ENCODE measurements around the gene SPATA13.

Gene SPATA13

GRCh38 chr13:24267801-24268200 is 107.3 kb downstream of the SPATA13 start:
- no peaks in the 10 kb centered on the region for H3K9me3 ChIP-seq (ENCODE audit: low read length)
- peaks cover 31% of the 10 kb centered on the region for H3K4me1 ChIP-seq (ENCODE audit: insufficient read depth, low read length)
- H3K36me3 ChIP-seq (ENCODE audit: insufficient read depth, low read length): no peaks in the 10 kb centered on the region
- H3K27ac ChIP-seq (ENCODE audit: low read depth, low read length): peak overlapping the region; percentile 24
- H3K27me3 ChIP-seq (ENCODE audit: control insufficient read depth in 1 of 2, insufficient read depth in 2 of 2, low read length in 2 of 2): no peaks in the 10 kb centered on the region
- H3K4me3 ChIP-seq (ENCODE audit: low read depth in 1 of 2, low read length in 2 of 2): peak overlapping the region in 1 of 2 donors; percentile 20
- no peak overlapping the region for H3K9ac ChIP-seq (ENCODE audit: low read length)

DNA sequence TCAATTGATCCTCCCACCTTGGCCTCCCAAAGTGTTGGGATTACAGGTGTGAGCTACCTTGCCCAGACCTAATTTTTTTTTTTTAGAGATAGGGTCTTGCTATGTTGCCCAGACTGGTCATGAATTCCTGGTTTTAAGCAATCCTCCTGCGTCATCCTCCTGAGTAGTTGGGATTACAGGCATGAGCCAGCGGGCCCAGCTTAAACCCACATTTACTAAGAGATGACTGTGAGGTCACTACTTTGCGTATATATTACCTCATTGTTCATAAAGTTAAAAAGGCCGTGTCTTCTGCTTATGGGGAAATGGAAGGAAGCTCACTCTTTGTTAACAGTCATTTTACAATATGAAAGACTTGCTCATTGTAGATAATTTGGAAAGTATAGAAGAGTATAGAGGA is 109.3 kb downstream of the SPATA13 start:
- H3K9ac ChIP-seq (ENCODE audit: low read length): no peak overlapping the region
- no peaks in the 10 kb centered on the region for H3K27me3 ChIP-seq (ENCODE audit: control insufficient read depth in 1 of 2, insufficient read depth in 2 of 2, low read length in 2 of 2)
- H3K4me3 ChIP-seq (ENCODE audit: low read depth in 1 of 2, low read length in 2 of 2): no peak overlapping the region
- no peaks in the 10 kb centered on the region for H3K36me3 ChIP-seq (ENCODE audit: insufficient read depth, low read length)
- peaks cover 42% of the 10 kb centered on the region for H3K4me1 ChIP-seq (ENCODE audit: insufficient read depth, low read length)
- peak overlapping the region; percentile 41 for H3K27ac ChIP-seq (ENCODE audit: low read depth, low read length)
- H3K9me3 ChIP-seq (ENCODE audit: low read length): no peaks in the 10 kb centered on the region

- Histone ChIP-seq H3K27ac (ENCODE audit: low read depth, low read length) (peak overlapping the region; percentile 41), H3K4me1 (ENCODE audit: insufficient read depth, low read length) (peaks cover 46% of the 10 kb centered on the region), H3K36me3 (ENCODE audit: insufficient read depth, low read length) (no peaks in the 10 kb centered on the region), H3K9ac (ENCODE audit: low read length) (peak overlapping the region; percentile 39), H3K9me3 (ENCODE audit: low read length) (no peaks in the 10 kb centered on the region), H3K4me3 (ENCODE audit: low read depth in 1 of 2, low read length in 2 of 2) (peak overlapping the region; percentile 7 to 64), H3K27me3 (ENCODE audit: control insufficient read depth in 1 of 2, insufficient read depth in 2 of 2, low read length in 2 of 2) (no peaks in the 10 kb centered on the region)
These were observed 110.2 kb downstream of the SPATA13 start for GRCh38 chr13:24270639-24271141.

DNA sequence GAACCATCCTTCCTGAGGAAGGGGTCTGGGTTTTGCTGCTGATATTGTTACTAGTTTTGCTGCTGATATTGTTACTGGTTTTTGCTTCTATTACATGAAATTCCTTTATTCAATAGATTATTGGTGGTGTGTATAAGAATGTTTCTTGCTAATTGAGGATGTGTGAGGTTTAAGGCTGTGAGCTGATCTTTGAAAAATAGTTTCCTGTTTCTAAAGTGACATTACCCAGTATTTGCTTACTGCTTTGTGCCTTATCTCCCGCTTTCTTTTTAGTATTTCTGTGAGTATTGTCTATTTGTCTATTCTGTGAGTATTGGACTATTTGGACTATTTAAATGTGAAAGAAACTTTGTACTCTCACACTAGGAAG is 110.7 kb downstream of the SPATA13 start:
- Histone ChIP-seq H3K27ac (ENCODE audit: low read depth, low read length) (peak overlapping the region; percentile 59), H3K4me3 (ENCODE audit: low read depth in 1 of 2, low read length in 2 of 2) (peak overlapping the region; percentile 7 to 64), H3K9me3 (ENCODE audit: low read length) (no peaks in the 10 kb centered on the region), H3K36me3 (ENCODE audit: insufficient read depth, low read length) (no peaks in the 10 kb centered on the region), H3K9ac (ENCODE audit: low read length) (peak overlapping the region; percentile 39), H3K4me1 (ENCODE audit: insufficient read depth, low read length) (peaks cover 46% of the 10 kb centered on the region), H3K27me3 (ENCODE audit: control insufficient read depth in 1 of 2, insufficient read depth in 2 of 2, low read length in 2 of 2) (no peaks in the 10 kb centered on the region)

DNA sequence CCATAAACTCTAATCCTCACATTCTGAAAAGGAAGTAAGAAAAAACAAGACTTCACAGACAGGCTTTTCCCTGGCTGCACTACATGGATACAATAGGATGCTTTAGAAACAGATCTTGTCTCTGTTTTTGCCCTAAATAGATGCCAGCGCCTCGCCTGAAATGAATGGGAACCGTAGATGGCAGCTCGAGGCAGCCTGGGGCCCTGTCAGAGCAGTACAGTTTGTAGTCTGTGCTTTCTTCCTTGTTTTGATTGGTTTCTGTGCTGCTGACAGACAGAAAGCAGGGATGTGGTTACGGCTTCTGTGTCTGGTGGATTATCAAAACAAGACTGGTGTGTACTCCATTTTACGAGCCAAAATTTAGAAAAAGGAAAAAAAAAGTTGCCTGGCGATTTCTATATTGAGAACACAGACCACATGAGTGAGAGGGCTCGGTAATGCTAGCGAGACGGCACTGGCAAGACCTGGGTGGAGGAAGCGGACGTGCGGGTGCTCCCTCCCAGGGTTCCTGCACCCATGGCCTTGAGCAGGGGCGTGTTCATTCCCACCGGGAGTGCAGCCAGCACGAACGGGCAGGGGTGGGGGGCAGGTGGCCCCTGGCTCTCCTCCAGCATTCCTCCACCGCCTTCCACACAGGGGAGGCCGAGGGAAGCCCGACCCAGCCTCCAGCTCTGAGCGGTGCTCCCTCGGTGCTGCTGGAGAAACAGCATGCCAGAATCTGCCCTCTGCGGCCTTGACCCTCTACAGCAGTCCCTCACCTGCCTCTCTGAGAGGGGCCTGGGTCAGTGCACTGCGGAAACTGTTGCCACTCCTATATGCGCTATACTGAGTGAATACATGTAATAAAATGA is 111.3 kb downstream of the SPATA13 start:
- peak overlapping the region; percentile 39 for H3K9ac ChIP-seq (ENCODE audit: low read length)
- H3K4me3 ChIP-seq (ENCODE audit: low read depth in 1 of 2, low read length in 2 of 2): peak overlapping the region; percentile 28 to 64
- no peaks in the 10 kb centered on the region for H3K9me3 ChIP-seq (ENCODE audit: low read length)
- H3K27ac ChIP-seq (ENCODE audit: low read depth, low read length): peak overlapping the region; percentile 59
- no peaks in the 10 kb centered on the region for H3K27me3 ChIP-seq (ENCODE audit: control insufficient read depth in 1 of 2, insufficient read depth in 2 of 2, low read length in 2 of 2)
- H3K4me1 ChIP-seq (ENCODE audit: insufficient read depth, low read length): peaks cover 46% of the 10 kb centered on the region
- no peaks in the 10 kb centered on the region for H3K36me3 ChIP-seq (ENCODE audit: insufficient read depth, low read length)

GRCh38 chr13:24272452-24273161 is 112.1 kb downstream of the SPATA13 start:
- Histone ChIP-seq H3K27me3 (ENCODE audit: control insufficient read depth in 1 of 2, insufficient read depth in 2 of 2, low read length in 2 of 2) (no peaks in the 10 kb centered on the region), H3K9me3 (ENCODE audit: low read length) (no peaks in the 10 kb centered on the region), H3K4me1 (ENCODE audit: insufficient read depth, low read length) (peaks cover 46% of the 10 kb centered on the region), H3K4me3 (ENCODE audit: low read depth in 1 of 2, low read length in 2 of 2) (peak overlapping the region; percentile 28 to 64), H3K9ac (ENCODE audit: low read length) (peak overlapping the region; percentile 39), H3K36me3 (ENCODE audit: insufficient read depth, low read length) (no peaks in the 10 kb centered on the region), H3K27ac (ENCODE audit: low read depth, low read length) (peak overlapping the region; percentile 59)

DNA sequence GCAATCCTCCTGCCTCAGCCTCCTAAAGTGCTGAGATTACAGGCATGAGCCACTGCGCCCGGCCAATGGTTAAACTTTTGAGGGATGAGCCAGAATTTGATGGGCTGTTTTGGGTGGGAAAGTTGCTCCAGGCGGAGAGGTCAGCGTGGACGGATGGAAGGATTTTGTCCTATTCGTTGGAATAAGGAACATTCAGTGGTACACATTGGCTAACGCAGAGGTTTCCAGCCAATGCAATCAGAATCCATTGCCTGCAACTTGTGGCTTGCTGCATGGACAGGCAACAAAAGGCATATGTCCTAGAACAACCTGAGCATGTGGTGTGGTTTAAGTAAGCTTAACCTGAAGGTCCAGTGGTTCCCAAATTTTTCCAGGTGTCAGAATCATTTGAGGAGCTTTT is 113.4 kb downstream of the SPATA13 start:
- H3K27ac ChIP-seq (ENCODE audit: low read depth, low read length): no peak overlapping the region
- H3K27me3 ChIP-seq (ENCODE audit: control insufficient read depth in 1 of 2, insufficient read depth in 2 of 2, low read length in 2 of 2): no peaks in the 10 kb centered on the region
- peaks cover 40% of the 10 kb centered on the region for H3K4me1 ChIP-seq (ENCODE audit: insufficient read depth, low read length)
- H3K9me3 ChIP-seq (ENCODE audit: low read length): no peaks in the 10 kb centered on the region
- no peaks in the 10 kb centered on the region for H3K36me3 ChIP-seq (ENCODE audit: insufficient read depth, low read length)
- H3K4me3 ChIP-seq (ENCODE audit: low read depth in 1 of 2, low read length in 2 of 2): no peak overlapping the region
- no peak overlapping the region for H3K9ac ChIP-seq (ENCODE audit: low read length)

DNA sequence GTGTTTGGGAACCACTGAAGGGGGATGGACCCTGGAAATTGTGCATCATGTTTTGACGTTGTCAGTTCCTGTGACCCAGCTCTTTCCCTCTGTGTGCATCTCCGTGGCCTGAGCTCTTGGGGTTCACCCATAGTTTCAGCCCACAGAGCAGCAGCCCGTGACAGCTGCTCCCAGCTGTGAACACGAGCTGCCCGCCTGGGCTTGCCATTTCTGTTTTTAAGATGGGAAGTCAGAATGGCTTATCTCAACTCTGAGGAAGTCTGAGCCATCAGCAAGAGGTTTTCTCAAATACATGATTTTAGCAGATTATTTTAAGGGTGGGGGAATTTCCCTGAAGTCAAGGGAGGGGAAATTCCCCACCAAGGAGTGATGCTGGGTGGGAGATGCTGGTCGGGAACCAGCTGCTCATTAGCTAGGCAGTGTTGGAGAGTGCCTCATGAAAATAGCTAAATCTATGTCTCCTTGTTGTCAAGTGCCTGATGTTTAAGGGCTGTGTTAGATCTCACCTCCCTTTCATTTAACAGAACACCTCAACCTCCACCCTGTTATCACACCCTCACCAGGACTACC is 114.0 kb downstream of the SPATA13 start:
- Histone ChIP-seq H3K4me3 (ENCODE audit: low read depth in 1 of 2, low read length in 2 of 2) (no peak overlapping the region), H3K36me3 (ENCODE audit: insufficient read depth, low read length) (no peaks in the 10 kb centered on the region), H3K4me1 (ENCODE audit: insufficient read depth, low read length) (peaks cover 40% of the 10 kb centered on the region), H3K9ac (ENCODE audit: low read length) (no peak overlapping the region), H3K9me3 (ENCODE audit: low read length) (no peaks in the 10 kb centered on the region), H3K27ac (ENCODE audit: low read depth, low read length) (no peak overlapping the region), H3K27me3 (ENCODE audit: control insufficient read depth in 1 of 2, insufficient read depth in 2 of 2, low read length in 2 of 2) (no peaks in the 10 kb centered on the region)

- H3K9me3 ChIP-seq (ENCODE audit: low read length): no peaks in the 10 kb centered on the region
- no peaks in the 10 kb centered on the region for H3K36me3 ChIP-seq (ENCODE audit: insufficient read depth, low read length)
- H3K9ac ChIP-seq (ENCODE audit: low read length): no peak overlapping the region
- peaks cover 39% of the 10 kb centered on the region for H3K4me1 ChIP-seq (ENCODE audit: insufficient read depth, low read length)
- no peak overlapping the region for H3K27ac ChIP-seq (ENCODE audit: low read depth, low read length)
- no peaks in the 10 kb centered on the region for H3K27me3 ChIP-seq (ENCODE audit: control insufficient read depth in 1 of 2, insufficient read depth in 2 of 2, low read length in 2 of 2)
- no peak overlapping the region for H3K4me3 ChIP-seq (ENCODE audit: low read depth in 1 of 2, low read length in 2 of 2)
These were observed 114.5 kb downstream of the SPATA13 start for GRCh38 chr13:24275041-24275440.

DNA sequence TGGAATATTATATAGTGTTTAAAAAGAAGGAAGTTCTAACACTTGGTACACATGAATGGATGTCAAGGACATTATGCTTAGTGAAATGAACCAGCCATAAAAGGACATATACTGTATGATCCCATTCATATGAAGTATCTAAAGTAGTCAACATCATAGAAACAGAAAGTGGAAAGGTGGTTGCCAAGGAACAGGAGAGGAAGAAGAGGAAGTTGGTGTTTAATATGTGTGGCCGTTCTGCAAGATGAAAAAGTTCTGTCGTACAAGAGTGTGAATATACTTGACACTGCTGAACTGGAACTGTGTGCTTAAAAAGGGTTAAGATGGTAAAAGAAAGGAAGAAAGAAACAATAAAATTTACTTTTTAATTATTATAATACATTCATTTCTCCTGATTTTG is 115.8 kb downstream of the SPATA13 start:
- no peak overlapping the region for H3K9ac ChIP-seq (ENCODE audit: low read length)
- no peaks in the 10 kb centered on the region for H3K27me3 ChIP-seq (ENCODE audit: control insufficient read depth in 1 of 2, insufficient read depth in 2 of 2, low read length in 2 of 2)
- peaks cover 33% of the 10 kb centered on the region for H3K4me1 ChIP-seq (ENCODE audit: insufficient read depth, low read length)
- no peaks in the 10 kb centered on the region for H3K9me3 ChIP-seq (ENCODE audit: low read length)
- H3K4me3 ChIP-seq (ENCODE audit: low read depth in 1 of 2, low read length in 2 of 2): no peak overlapping the region
- H3K36me3 ChIP-seq (ENCODE audit: insufficient read depth, low read length): no peaks in the 10 kb centered on the region
- H3K27ac ChIP-seq (ENCODE audit: low read depth, low read length): no peak overlapping the region

DNA sequence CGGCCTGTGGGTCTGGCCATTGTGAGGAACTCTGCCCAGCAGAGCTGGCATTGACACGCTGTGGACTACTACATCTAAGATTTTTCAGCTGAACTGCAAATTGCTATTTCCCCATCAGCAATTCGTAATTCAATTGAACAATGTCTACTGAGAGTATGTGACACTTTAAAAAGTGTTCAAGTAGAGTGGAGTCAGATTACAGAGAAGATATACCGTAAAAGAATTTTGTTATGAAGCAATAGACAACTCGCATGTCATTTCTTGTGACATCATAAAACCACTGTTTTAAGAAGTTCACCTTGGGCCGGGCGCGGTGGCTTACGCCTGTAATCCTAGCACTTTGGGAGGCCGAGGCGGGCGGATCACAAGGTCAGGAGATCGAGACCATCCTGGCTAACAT is 116.3 kb downstream of the SPATA13 start:
- peaks cover 35% of the 10 kb centered on the region for H3K4me1 ChIP-seq (ENCODE audit: insufficient read depth, low read length)
- no peak overlapping the region for H3K27ac ChIP-seq (ENCODE audit: low read depth, low read length)
- H3K9me3 ChIP-seq (ENCODE audit: low read length): no peaks in the 10 kb centered on the region
- no peak overlapping the region for H3K4me3 ChIP-seq (ENCODE audit: low read depth in 1 of 2, low read length in 2 of 2)
- no peaks in the 10 kb centered on the region for H3K36me3 ChIP-seq (ENCODE audit: insufficient read depth, low read length)
- H3K9ac ChIP-seq (ENCODE audit: low read length): no peak overlapping the region
- no peaks in the 10 kb centered on the region for H3K27me3 ChIP-seq (ENCODE audit: control insufficient read depth in 1 of 2, insufficient read depth in 2 of 2, low read length in 2 of 2)
